Liver (tissue), 3 donors: ENCODE data around the gene BCAP31.

Source experiments
- ATF3 ChIP-seq: IDR thresholded peaks from 2 replicates; pipeline ENCODE4 v1.6.1; 2016; ENCODE audit warnings: antibody characterized with exemption
- CTCF ChIP-seq: fragments of 150-350 bp; IDR thresholded peaks from 2 replicates; pipeline ENCODE4 v1.5.1; 2017; ENCODE audit warnings: improper control_type of control experiment, low read depth, low read length; ENCODE audit not compliant: missing input control
- FOXA1 ChIP-seq: IDR thresholded peaks from 2 replicates; pipeline ENCODE4 v1.6.1; 2016; ENCODE audit warnings: antibody characterized with exemption
- GABPA ChIP-seq, 2 donors: IDR thresholded peaks in 1 of 2; conservative IDR thresholded peaks in 1 of 2; 2 replicates each; pipeline ENCODE4 v1.6.1; 2016; ENCODE audit warnings: antibody characterized with exemption in 2 of 2, mild to moderate bottlenecking in 1 of 2, moderate library complexity in 1 of 2
- HNF4A ChIP-seq, 2 donors: conservative IDR thresholded peaks; 2 replicates each; pipeline ENCODE4 v1.6.1; 2016; ENCODE audit warnings: antibody characterized with exemption in 2 of 2, mild to moderate bottlenecking in 2 of 2
- MAX ChIP-seq: IDR thresholded peaks from 2 replicates; pipeline ENCODE4 v1.6.1; 2016; ENCODE audit warnings: antibody characterized with exemption
- NR2F2 ChIP-seq: IDR thresholded peaks from 2 replicates; pipeline ENCODE4 v1.6.1; 2016; ENCODE audit warnings: antibody characterized with exemption
- RAD21 ChIP-seq, 2 donors: IDR thresholded peaks; 2 replicates each; pipeline ENCODE4 v1.6.1; 2016; ENCODE audit warnings: antibody characterized with exemption in 2 of 2, mild to moderate bottlenecking in 2 of 2
- REST ChIP-seq: IDR thresholded peaks from 2 replicates; pipeline ENCODE4 v1.6.1; 2016; ENCODE audit warnings: antibody characterized with exemption, mild to moderate bottlenecking
- RXRA ChIP-seq, 2 donors: IDR thresholded peaks; 2 replicates each; pipeline ENCODE4 v1.6.1; 2017 to 2018; ENCODE audit warnings: antibody characterized with exemption in 2 of 2, mild to moderate bottlenecking in 1 of 2
- SP1 ChIP-seq: IDR thresholded peaks from 2 replicates; pipeline ENCODE4 v1.6.1; 2018; ENCODE audit warnings: antibody characterized with exemption, mild to moderate bottlenecking
- TAF1 ChIP-seq: conservative IDR thresholded peaks from 2 replicates; pipeline ENCODE4 v1.6.1; 2016; ENCODE audit warnings: antibody characterized with exemption, mild to moderate bottlenecking
- ZBTB33 ChIP-seq: IDR thresholded peaks from 2 replicates; pipeline ENCODE4 v1.6.1; 2016; ENCODE audit warnings: antibody characterized with exemption
- donor health status: healthy.
- donor health status: healthy.

- no peak for TF ChIP-seq CTCF
- no peak for TF ChIP-seq NR2F2
- no peak for TF ChIP-seq ZBTB33
- no peak for TF ChIP-seq RAD21 (IDR thresholded peaks at IDR 0.05)
- TF ChIP-seq MAX: no peak
- TF ChIP-seq GABPA (IDR thresholded peaks at IDR 0.05 in 1 of 2, conservative IDR thresholded peaks at IDR 0.05 in 1 of 2): no peak
- no peak for TF ChIP-seq TAF1
- no peak for TF ChIP-seq REST
- TF ChIP-seq HNF4A (conservative IDR thresholded peaks at IDR 0.05): no peak
- no peak for TF ChIP-seq ATF3
- TF ChIP-seq FOXA1: no peak
- TF ChIP-seq SP1: no peak
- no peak for TF ChIP-seq RXRA (IDR thresholded peaks at IDR 0.05)
Measured at GRCh38 chrX:153700376-153700945, 23.7 kb downstream of the BCAP31 start.
